Transverse colon (tissue), 4 donors: Measurements from ENCODE around the gene AMN. TPM values are rescaled to one million over a fixed set of nuclear protein-coding genes. Genes with fewer than 3 reads are reported as not detected.

Experiments used
- DNase-seq: peaks from one replicate; pipeline ENCODE4 v3.0.0-alpha.2; 2019
- H3K27ac ChIP-seq, 4 donors: fragments of 200-600 bp; sonication (generic); 2 replicates each; pipeline ENCODE4 v1.5.1; 2016 to 2018; ENCODE audit warnings: inconsistent platforms in 4 of 4
- H3K27me3 ChIP-seq: fragments of 200-600 bp; sonication (generic); 2 replicates; pipeline ENCODE4 v1.5.1; 2017; ENCODE audit warnings: inconsistent platforms
- H3K36me3 ChIP-seq, 4 donors: fragments of 200-600 bp; sonication (generic); 2 replicates each; pipeline ENCODE4 v1.5.1; 2017 to 2019; ENCODE audit warnings: inconsistent platforms in 4 of 4
- H3K4me1 ChIP-seq, 4 donors: fragments of 200-600 bp; sonication (generic); 2 replicates each; pipeline ENCODE4 v1.5.1; 2017 to 2020; ENCODE audit warnings: inconsistent platforms in 4 of 4
- H3K4me3 ChIP-seq, 4 donors: fragments of 200-600 bp; sonication (generic); 1 replicate in 1 of 4; 2 replicates in 3 of 4; pipeline versions ENCODE4 v1.5.1 to v1.6.1; 2017 to 2019; ENCODE audit warnings: inconsistent platforms in 4 of 4
- H3K9me3 ChIP-seq, 2 donors: fragments of 200-600 bp; sonication (generic); 2 replicates each; pipeline ENCODE4 v1.5.1; 2017 to 2019; ENCODE audit warnings: inconsistent platforms in 2 of 2
- EP300 ChIP-seq: sonication (generic); formaldehyde crosslinking; IDR thresholded peaks from one replicate; pipeline ENCODE4 v1.6.1; 2017; ENCODE audit warnings: antibody characterized with exemption, low read depth
- POLR2A ChIP-seq: fragments of 450-650 bp; IDR thresholded peaks from one replicate; pipeline ENCODE4 v1.6.1; 2016; ENCODE audit warnings: antibody characterized with exemption, mild to moderate bottlenecking, moderate library complexity
- POLR2AphosphoS5 ChIP-seq, 3 donors: sonication (generic); formaldehyde crosslinking; IDR thresholded peaks; one replicate each; pipeline ENCODE4 v1.6.1; 2016; ENCODE audit warnings: antibody characterized with exemption in 3 of 3
- WGBS, 2 donors: methylation state at CpG; one replicate each; pipeline ENCODE4 v1.1.5; 2018; ENCODE audit warnings: low coverage in 1 of 2; 5-methylcytosine and 5-hydroxymethylcytosine counted together
- in situ Hi-C, 4 donors: fragments of 200-750 bp; cut with MboI; loops; one replicate each; pipeline versions ENCODE4 v1.15.0 to v1.15.1; 2017; ENCODE audit warnings: low sequenced_read_pairs in 3 of 4, low pct_ligation_motif_present in 1 of 4, low pct_unique_long_range_greater_than_20kb in 1 of 4
- intact Hi-C: fragments of 100-400 bp; cut with DNase I; formaldehyde crosslinking; loops from one replicate; pipeline ENCODE4 v1.15.1; 2023; ENCODE audit warnings: low total_unique reads
- total RNA-seq, 4 donors: library from RNA; depleted of rRNA; stranded (reverse); fragments of >200 nt; gene quantifications; one replicate each; pipeline ENCODE4 v1.1.0, GENCODE V29; 2016
- TF ChIP-seq, protein P1 (sequence below), 5 experiments: fragments of 200-600 bp in 3 of 5; fragments of 450-650 bp in 2 of 5; sonication (generic) in 3 of 5; IDR thresholded peaks; 1 replicate in 2 of 5; 2 replicates in 3 of 5; pipeline ENCODE4 v1.5.1; 2016 to 2017; ENCODE audit warnings: antibody characterized with exemption in 5 of 5, inconsistent platforms in 3 of 5, mild to moderate bottlenecking in 2 of 5, moderate library complexity in 1 of 5

Gene AMN
- total RNA-seq, 4 donors from 2014 or later = 306 to 597 (median 420) TPM

DNA sequence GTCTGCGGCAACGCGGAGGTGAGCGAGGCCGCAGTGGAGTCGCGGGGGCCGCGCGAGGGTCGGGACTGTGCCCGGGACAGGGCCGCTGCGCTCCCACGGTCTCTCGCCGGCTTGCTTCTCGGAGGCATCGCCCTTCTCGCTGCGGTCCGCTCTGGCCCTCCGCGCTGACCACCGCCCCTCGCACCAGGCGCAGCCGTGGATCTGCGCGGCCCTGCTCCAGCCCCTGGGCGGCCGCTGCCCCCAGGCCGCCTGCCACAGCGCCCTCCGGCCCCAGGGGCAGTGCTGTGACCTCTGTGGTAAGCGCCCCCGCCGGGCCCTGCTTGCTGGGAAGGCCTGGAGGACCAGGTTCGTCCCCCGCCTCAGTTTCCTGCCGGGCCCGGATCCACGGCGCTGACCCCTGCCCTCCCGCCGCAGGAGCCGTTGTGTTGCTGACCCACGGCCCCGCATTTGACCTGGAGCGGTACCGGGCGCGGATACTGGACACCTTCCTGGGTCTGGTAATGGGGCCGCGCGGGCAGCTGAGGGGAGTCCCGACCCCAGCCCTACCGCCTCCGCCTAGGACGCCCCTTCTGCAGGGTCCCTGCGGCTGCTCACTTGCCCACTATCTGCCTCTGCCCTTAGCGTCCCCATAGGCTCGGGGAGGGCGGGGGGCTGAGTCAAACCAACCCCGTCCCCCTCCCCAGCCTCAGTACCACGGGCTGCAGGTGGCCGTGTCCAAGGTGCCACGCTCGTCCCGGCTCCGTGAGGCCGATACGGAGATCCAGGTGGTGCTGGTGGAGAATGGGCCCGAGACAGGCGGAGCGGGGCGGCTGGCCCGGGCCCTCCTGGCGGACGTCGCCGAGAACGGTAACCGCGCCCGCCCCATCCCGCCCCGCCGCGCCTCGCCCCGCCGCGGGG lies 7.0 kb downstream of the AMN start:
- peak; percentile 28 for DNase-seq
- H3K36me3 ChIP-seq = no peaks in the 10 kb centered on the region
- whole genome bisulfite sequencing, 2 donors = 13% methylated on average over 27 of the region's 94 CpGs; no CpG with 5 or more reads in 1 of the 2 donors
- in situ Hi-C loops (no loop called here), intact Hi-C loops (no loop called here)
- H3K27me3 ChIP-seq = peaks cover 43% of the 10 kb centered on the region
- H3K27ac ChIP-seq = peak overlapping the region; percentile 88 to 95 (median 92)
- H3K4me3 ChIP-seq = peak overlapping the region; percentile 1 to 63 (median 52)
- H3K4me1 ChIP-seq = peaks cover 6 to 34% (median 27%) of the 10 kb centered on the region in 4 donors
- H3K9me3 ChIP-seq = no peaks in the 10 kb centered on the region
- no peak for TF ChIP-seq POLR2AphosphoS5 (IDR thresholded peaks at IDR 0.05)
- peak; percentile 34 for TF ChIP-seq POLR2A
- TF ChIP-seq, protein P1, sequence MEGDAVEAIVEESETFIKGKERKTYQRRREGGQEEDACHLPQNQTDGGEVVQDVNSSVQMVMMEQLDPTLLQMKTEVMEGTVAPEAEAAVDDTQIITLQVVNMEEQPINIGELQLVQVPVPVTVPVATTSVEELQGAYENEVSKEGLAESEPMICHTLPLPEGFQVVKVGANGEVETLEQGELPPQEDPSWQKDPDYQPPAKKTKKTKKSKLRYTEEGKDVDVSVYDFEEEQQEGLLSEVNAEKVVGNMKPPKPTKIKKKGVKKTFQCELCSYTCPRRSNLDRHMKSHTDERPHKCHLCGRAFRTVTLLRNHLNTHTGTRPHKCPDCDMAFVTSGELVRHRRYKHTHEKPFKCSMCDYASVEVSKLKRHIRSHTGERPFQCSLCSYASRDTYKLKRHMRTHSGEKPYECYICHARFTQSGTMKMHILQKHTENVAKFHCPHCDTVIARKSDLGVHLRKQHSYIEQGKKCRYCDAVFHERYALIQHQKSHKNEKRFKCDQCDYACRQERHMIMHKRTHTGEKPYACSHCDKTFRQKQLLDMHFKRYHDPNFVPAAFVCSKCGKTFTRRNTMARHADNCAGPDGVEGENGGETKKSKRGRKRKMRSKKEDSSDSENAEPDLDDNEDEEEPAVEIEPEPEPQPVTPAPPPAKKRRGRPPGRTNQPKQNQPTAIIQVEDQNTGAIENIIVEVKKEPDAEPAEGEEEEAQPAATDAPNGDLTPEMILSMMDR (IDR thresholded peaks at IDR 0.05) = peak in 1 of 5 experiments; percentile 32
- no peak for TF ChIP-seq EP300

DNA sequence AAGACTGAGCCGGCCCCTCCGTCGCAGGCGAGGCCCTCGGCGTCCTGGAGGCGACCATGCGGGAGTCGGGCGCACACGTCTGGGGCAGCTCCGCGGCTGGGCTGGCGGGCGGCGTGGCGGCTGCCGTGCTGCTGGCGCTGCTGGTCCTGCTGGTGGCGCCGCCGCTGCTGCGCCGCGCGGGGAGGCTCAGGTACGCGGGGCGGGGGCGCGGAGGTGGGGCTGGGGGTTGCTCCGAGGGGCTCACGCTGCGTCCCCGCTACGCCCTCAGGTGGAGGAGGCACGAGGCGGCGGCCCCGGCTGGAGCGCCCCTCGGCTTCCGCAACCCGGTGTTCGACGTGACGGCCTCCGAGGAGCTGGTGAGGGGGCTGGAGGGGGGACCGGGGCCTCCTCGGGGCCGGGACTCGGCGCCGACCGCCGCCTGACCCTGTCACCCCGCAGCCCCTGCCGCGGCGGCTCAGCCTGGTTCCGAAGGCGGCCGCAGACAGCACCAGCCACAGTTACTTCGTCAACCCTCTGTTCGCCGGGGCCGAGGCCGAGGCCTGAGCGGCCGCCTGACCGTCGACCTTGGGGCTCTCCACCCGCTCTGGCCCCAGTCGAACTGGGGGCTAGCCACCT lies 7.8 kb downstream of the AMN start:
- peak; percentile 39 for DNase-seq
- TF ChIP-seq POLR2A = no peak
- no peak for TF ChIP-seq POLR2AphosphoS5 (IDR thresholded peaks at IDR 0.05)
- TF ChIP-seq, protein P1 (IDR thresholded peaks at IDR 0.05) = no peak
- no peak for TF ChIP-seq EP300
- Histone ChIP-seq H3K9me3 (no peaks in the 10 kb centered on the region), H3K27me3 (peaks cover 35% of the 10 kb centered on the region), H3K4me1 (peaks cover 6 to 34% (median 27%) of the 10 kb centered on the region in 4 donors), H3K4me3 (peak overlapping the region in 3 of 4 donors; percentile 51 to 63 (median 54)), H3K36me3 (no peaks in the 10 kb centered on the region), H3K27ac (peak overlapping the region; percentile 35 to 95 (median 92))
- WGBS, 2 donors = 31% methylated on average over 11 of the region's 74 CpGs; no CpG with 5 or more reads in 1 of the 2 donors
- intact Hi-C loops (no loop called here), in situ Hi-C loops (no loop called here)

- Histone ChIP-seq H3K4me3 (peak overlapping the region in 2 of 4 donors; percentile 51 to 63), H3K9me3 (no peaks in the 10 kb centered on the region), H3K27me3 (peaks cover 31% of the 10 kb centered on the region), H3K4me1 (peaks cover 6 to 34% (median 27%) of the 10 kb centered on the region in 4 donors), H3K36me3 (no peaks in the 10 kb centered on the region), H3K27ac (peak overlapping the region in 3 of 4 donors; percentile 90 to 95 (median 94))
- 56% methylated on average over 34 of the region's 34 CpGs; no CpG with 5 or more reads in 1 of the 2 donors for WGBS, 2 donors
- intact Hi-C loops (no loop called here), in situ Hi-C loops (no loop called here)
- peak; percentile 61 for DNase-seq
- TF ChIP-seq EP300 (no peak), POLR2AphosphoS5 (IDR thresholded peaks at IDR 0.05) (peak in 1 of 3 donors; percentile 24)
Measured at GRCh38 chr14:102930753-102931579, 8.5 kb downstream of the AMN start.

GRCh38 chr14:102931580-102932285 lies 9.3 kb downstream of the AMN start:
- Histone ChIP-seq H3K9me3 (no peaks in the 10 kb centered on the region), H3K4me1 (peaks cover 6 to 34% (median 27%) of the 10 kb centered on the region in 4 donors), H3K36me3 (no peaks in the 10 kb centered on the region), H3K27ac (no peak overlapping the region), H3K27me3 (peaks cover 31% of the 10 kb centered on the region), H3K4me3 (no peak overlapping the region)
- DNase-seq = no peak
- peak in 2 of 3 donors; percentile 5 to 12 for TF ChIP-seq POLR2AphosphoS5 (IDR thresholded peaks at IDR 0.05)
- TF ChIP-seq, protein P1 (IDR thresholded peaks at IDR 0.05) = no peak
- TF ChIP-seq POLR2A = no peak
- TF ChIP-seq EP300 = no peak
- in situ Hi-C loops (no loop called here), intact Hi-C loops (no loop called here)
- WGBS, 2 donors = 84 to 97% methylated on average over 2 to 12 of the region's 12 CpGs
